NT2/D1 (cell line): Measurements from ENCODE around the gene ANKRD18B.
"Not testable (repeated sequence)": the region's sequence is repeated elsewhere in the genome, so short reads cannot be mapped to it uniquely, and the experiment has no call there.

ENCODE experiments used
- DNase-seq: peaks from one replicate; pipeline ENCODE4 v3.0.0-alpha.2; 2011; ENCODE audit warnings: low read depth, low spot score
- H3K27me3 ChIP-seq: 2 replicates; pipeline ENCODE4 v1.6.0; 2011; ENCODE audit warnings: mild to moderate bottlenecking; ENCODE audit not compliant: insufficient read length, insufficient read depth
- H3K36me3 ChIP-seq: 2 replicates; pipeline ENCODE4 v1.6.1; 2011; ENCODE audit warnings: mild to moderate bottlenecking, low read length, mixed read lengths; ENCODE audit not compliant: insufficient read depth, insufficient read length
- H3K4me1 ChIP-seq: 2 replicates; pipeline ENCODE4 v1.5.1; 2011; ENCODE audit not compliant: insufficient read depth, insufficient read length
- H3K4me3 ChIP-seq: 2 replicates; pipeline ENCODE4 v1.5.1; 2011; ENCODE audit warnings: low read depth; ENCODE audit not compliant: insufficient read length
- H3K9ac ChIP-seq: 2 replicates; pipeline ENCODE4 v1.6.0; 2011; ENCODE audit warnings: low read depth; ENCODE audit not compliant: insufficient read length
- H3K9me3 ChIP-seq: 2 replicates; pipeline ENCODE4 v1.5.1; 2011; ENCODE audit warnings: mild to moderate bottlenecking, low read length; ENCODE audit not compliant: insufficient read depth
- SUZ12 ChIP-seq: IDR thresholded peaks from 2 replicates; pipeline ENCODE4 v1.6.1; 2011; ENCODE audit not compliant: insufficient read length, insufficient read depth; ENCODE audit errors: extremely low read depth
- YY1 ChIP-seq: IDR thresholded peaks from 2 replicates; pipeline ENCODE4 v1.6.1; 2011; ENCODE audit not compliant: insufficient read length, insufficient read depth
- ZNF274 ChIP-seq: IDR thresholded peaks from 2 replicates; pipeline ENCODE4 v1.6.1; 2011; ENCODE audit warnings: mild to moderate bottlenecking, low read depth, low read length

Gene ANKRD18B

GRCh38 chr9:33523397-33524305 is at the start of gene ANKRD18B:
Gene ANKRD18B, plus strand, starts transcription at chr9:33524251. Its CDS starts 239 bp downstream, at chr9:33524490.
- H3K27me3 ChIP-seq, H3K36me3 ChIP-seq, H3K4me1 ChIP-seq, H3K9me3 ChIP-seq: not testable (repeated sequence)
- H3K4me3 ChIP-seq, result peak within 1 kb of the TSS; percentile 70
- H3K9ac ChIP-seq, result peak within 1 kb of the TSS; percentile 93
- peak; percentile 57 for DNase-seq

- Histone ChIP-seq H3K36me3 (peaks cover 22% of the 10 kb centered on the region), H3K9ac (no peak overlapping the region), H3K4me1 (peaks cover 3% of the 10 kb centered on the region), H3K4me3 (no peak overlapping the region), H3K27me3 (no peaks in the 10 kb centered on the region), H3K9me3 (no peaks in the 10 kb centered on the region)
- DNase-seq, result no peak
- TF ChIP-seq YY1 (no peak), ZNF274 (no peak), SUZ12 (no peak)
These were observed 48.7 kb upstream of the ANKRD18B start for GRCh38 chr9:33475357-33475756.

GRCh38 chr9:33476503-33476902 is 47.5 kb upstream of the ANKRD18B start:
- TF ChIP-seq YY1, result no peak
- no peak for TF ChIP-seq SUZ12
- TF ChIP-seq ZNF274, result no peak
- no peak overlapping the region for H3K4me3 ChIP-seq

GRCh38 chr9:33480106-33480505 is 43.9 kb upstream of the ANKRD18B start:
- no peaks in the 10 kb centered on the region for H3K9me3 ChIP-seq
- no peak overlapping the region for H3K9ac ChIP-seq
- H3K27me3 ChIP-seq, result no peaks in the 10 kb centered on the region
- H3K4me1 ChIP-seq, result no peaks in the 10 kb centered on the region
- H3K36me3 ChIP-seq, result no peaks in the 10 kb centered on the region
- TF ChIP-seq YY1, result no peak
- TF ChIP-seq SUZ12, result no peak
- no peak for TF ChIP-seq ZNF274
- DNase-seq, result no peak
- no peak overlapping the region for H3K4me3 ChIP-seq

More at GRCh38 chr9:33476503-33476902, 47.5 kb upstream of the ANKRD18B start:
- peaks cover 12% of the 10 kb centered on the region for H3K36me3 ChIP-seq
- H3K9me3 ChIP-seq, result no peaks in the 10 kb centered on the region
- H3K4me1 ChIP-seq, result peaks cover 3% of the 10 kb centered on the region
- no peak overlapping the region for H3K9ac ChIP-seq
- no peaks in the 10 kb centered on the region for H3K27me3 ChIP-seq
- DNase-seq, result no peak

GRCh38 chr9:33480976-33481375 is 43.1 kb upstream of the ANKRD18B start:
- no peaks in the 10 kb centered on the region for H3K36me3 ChIP-seq
- no peak overlapping the region for H3K9ac ChIP-seq
- DNase-seq, result no peak
- no peaks in the 10 kb centered on the region for H3K4me1 ChIP-seq
- no peaks in the 10 kb centered on the region for H3K27me3 ChIP-seq
- no peak for TF ChIP-seq SUZ12
- no peak for TF ChIP-seq ZNF274
- TF ChIP-seq YY1, result no peak
- no peaks in the 10 kb centered on the region for H3K9me3 ChIP-seq
- H3K4me3 ChIP-seq, result no peak overlapping the region

GRCh38 chr9:33485312-33485711 is 38.7 kb upstream of the ANKRD18B start:
- H3K4me3 ChIP-seq, H3K4me1 ChIP-seq, H3K9ac ChIP-seq, H3K36me3 ChIP-seq, H3K9me3 ChIP-seq, H3K27me3 ChIP-seq, DNase-seq: not testable (repeated sequence)

GRCh38 chr9:33489066-33489465 is 35.0 kb upstream of the ANKRD18B start:
- no peaks in the 10 kb centered on the region for H3K9me3 ChIP-seq
- TF ChIP-seq SUZ12 (no peak), ZNF274 (no peak), YY1 (no peak)
- H3K9ac ChIP-seq, result no peak overlapping the region
- H3K36me3 ChIP-seq, result no peaks in the 10 kb centered on the region
- H3K27me3 ChIP-seq, result no peaks in the 10 kb centered on the region
- no peak overlapping the region for H3K4me3 ChIP-seq
- DNase-seq, result no peak
- H3K4me1 ChIP-seq, result no peaks in the 10 kb centered on the region

GRCh38 chr9:33493819-33494218 is 30.2 kb upstream of the ANKRD18B start:
- H3K4me1 ChIP-seq, H3K36me3 ChIP-seq, H3K27me3 ChIP-seq, H3K4me3 ChIP-seq, H3K9me3 ChIP-seq, DNase-seq, H3K9ac ChIP-seq: not testable (repeated sequence)
